Measurements from ENCODE around the gene TFB1M. TPM values are rescaled to one million over a fixed set of nuclear protein-coding genes. Genes with fewer than 3 reads are reported as not detected.

Gene TFB1M
- total and polyA plus RNA-seq, 7 experiments from 2014 or later: 15.8 to 45.4 (median 27.1) TPM

DNA sequence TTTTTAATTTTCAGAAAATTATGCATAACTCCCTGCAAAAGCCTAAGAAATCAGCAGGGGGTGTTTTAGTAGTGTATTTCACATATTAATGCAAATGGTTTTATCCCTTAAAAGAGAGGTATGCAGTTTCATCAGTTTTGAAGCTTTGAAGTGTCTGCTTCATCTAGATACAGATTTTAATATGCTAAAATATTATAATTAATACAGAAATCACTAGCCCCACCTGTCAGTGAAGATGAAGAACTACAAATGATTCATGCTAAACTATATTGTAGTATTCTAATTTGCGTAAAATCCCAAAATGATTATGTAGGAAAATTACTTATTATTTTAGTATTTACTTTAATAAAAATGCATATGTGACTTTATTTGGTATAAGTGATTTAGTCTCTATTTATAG is 2.9 kb upstream of the TFB1M start:
- Mint-ChIP-seq H3K36me3 (peaks cover 0 to 5% (median 0%) of the 10 kb centered on the region in 5 donors), H3K27me3 (peaks cover 0 to 5% (median 0%) of the 10 kb centered on the region in 5 donors), H3K27ac (no peak overlapping the region), H3K9me3 (peaks cover 0 to 2% (median 0%) of the 10 kb centered on the region in 11 donors), H3K4me3 (no peak overlapping the region), H3K4me1 (peaks cover 6 to 34% (median 27%) of the 10 kb centered on the region in 7 donors)
- Histone ChIP-seq H3K27me3 (ENCODE audit: control insufficient read depth in 2 of 2, insufficient read depth in 2 of 2, low read length in 2 of 2) (no peaks in the 10 kb centered on the region), H3K27ac (ENCODE audit: low read depth, low read length) (no peak overlapping the region), H3K4me3 (ENCODE audit: low read length) (no peak overlapping the region), H3K9me3 (ENCODE audit: control insufficient read depth in 2 of 3, low read length in 3 of 3) (no peaks in the 10 kb centered on the region), H3K4me1 (ENCODE audit: control insufficient read depth in 2 of 2, insufficient read depth in 2 of 2, low read length in 2 of 2) (peaks cover 0 to 3% of the 10 kb centered on the region in 2 donors), H3K36me3 (ENCODE audit: control insufficient read depth in 2 of 3, insufficient read depth in 3 of 3, low read length in 3 of 3) (peaks cover 0 to 10% (median 0%) of the 10 kb centered on the region in 3 experiments)
- no peak for ATAC-seq
- no peak for DNase-seq
- ChIA-PET POLR2A (interaction anchor here (1.4 kb wide), 1 partner anchor 1079 kb away, joined by 3 read pairs; no protein-coding TSS in a partner anchor), CTCF (interaction anchor here (1.0 to 2.1 kb wide), 4 partner anchors 14 to 641 kb away, joined by 3 to 11 read pairs (median 4); no protein-coding TSS in a partner anchor)
- intact Hi-C loops (cut with micrococcal nuclease): loop anchor here in 1 of 2 donors (1.0 to 10.0 kb wide), 2 partner anchors 140 to 1062 kb away; no protein-coding TSS in a partner anchor

- H3K4me1 ChIP-seq (ENCODE audit: control insufficient read depth in 2 of 2, insufficient read depth in 2 of 2, low read length in 2 of 2): peaks cover 0 to 3% of the 10 kb centered on the region in 2 donors
- H3K4me1 Mint-ChIP-seq: peaks cover 6 to 41% (median 31%) of the 10 kb centered on the region in 7 donors
- H3K4me3 Mint-ChIP-seq: peak overlapping the region in 5 of 10 donors; percentile 8 to 56 (median 22)
- no peak overlapping the region for H3K4me3 ChIP-seq (ENCODE audit: low read length)
- ATAC-seq: no peak
- intact Hi-C loops (cut with micrococcal nuclease): loop anchor here in 1 of 2 donors (10.0 kb wide), 1 partner anchor 1062 kb away; no protein-coding TSS in a partner anchor
- no peak overlapping the region for H3K27ac ChIP-seq (ENCODE audit: low read depth, low read length)
- POLR2A ChIA-PET: interaction anchor here (0.8 to 1.8 kb wide), 5 partner anchors 11 to 1080 kb away, joined by 3 to 8 read pairs (median 5); no protein-coding TSS in a partner anchor
- H3K27me3 ChIP-seq (ENCODE audit: control insufficient read depth in 2 of 2, insufficient read depth in 2 of 2, low read length in 2 of 2): no peaks in the 10 kb centered on the region
- H3K9me3 Mint-ChIP-seq: peaks cover 0 to 2% (median 0%) of the 10 kb centered on the region in 11 donors
- CTCF ChIA-PET: interaction anchor here (0.8 to 2.1 kb wide), 7 partner anchors 11 to 641 kb away, joined by 3 to 12 read pairs (median 5); no protein-coding TSS in a partner anchor
- no peak overlapping the region for H3K27ac Mint-ChIP-seq
- H3K27me3 Mint-ChIP-seq: peaks cover 0 to 5% (median 0%) of the 10 kb centered on the region in 5 donors
- H3K36me3 ChIP-seq (ENCODE audit: control insufficient read depth in 2 of 3, insufficient read depth in 3 of 3, low read length in 3 of 3): peaks cover 0 to 10% (median 0%) of the 10 kb centered on the region in 3 experiments
- no peak for DNase-seq
- H3K9me3 ChIP-seq (ENCODE audit: control insufficient read depth in 2 of 3, low read length in 3 of 3): no peaks in the 10 kb centered on the region
- peaks cover 0 to 6% (median 0%) of the 10 kb centered on the region in 5 donors for H3K36me3 Mint-ChIP-seq
These were observed 2.1 kb upstream of the TFB1M start for GRCh38 chr6:155316419-155316818.

DNA sequence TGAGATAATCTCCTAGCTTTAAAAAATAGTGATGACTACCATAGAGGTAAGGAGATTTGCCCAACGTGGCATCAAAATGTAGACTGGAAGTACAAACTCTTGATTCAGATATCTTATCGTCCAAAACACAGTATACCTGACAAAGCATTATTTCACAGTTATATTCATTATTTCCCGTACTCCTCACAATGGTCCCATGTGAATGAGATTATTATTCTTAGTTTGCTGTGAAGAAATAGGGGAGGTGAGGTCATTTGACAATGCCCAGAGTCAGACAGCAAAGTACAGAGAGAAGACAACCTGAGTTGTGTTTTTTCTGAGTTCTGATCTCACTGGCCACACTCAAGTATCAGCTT is 1.2 kb upstream of the TFB1M start:
- ATAC-seq: no peak
- intact Hi-C loops (cut with micrococcal nuclease): loop anchor here (2.0 to 10.0 kb wide), 6 partner anchors 641 to 1959 kb away; partner anchors contain the start of gene ARID1B (in 1 of the 2)
- Histone ChIP-seq H3K36me3 (ENCODE audit: control insufficient read depth in 2 of 3, insufficient read depth in 3 of 3, low read length in 3 of 3) (peaks cover 0 to 10% (median 0%) of the 10 kb centered on the region in 3 experiments), H3K4me1 (ENCODE audit: control insufficient read depth in 2 of 2, insufficient read depth in 2 of 2, low read length in 2 of 2) (peaks cover 3 to 5% of the 10 kb centered on the region in 2 donors), H3K9me3 (ENCODE audit: control insufficient read depth in 2 of 3, low read length in 3 of 3) (no peaks in the 10 kb centered on the region), H3K4me3 (ENCODE audit: low read length) (peak overlapping the region; percentile 86), H3K27ac (ENCODE audit: low read depth, low read length) (peak overlapping the region; percentile 90), H3K27me3 (ENCODE audit: control insufficient read depth in 2 of 2, insufficient read depth in 2 of 2, low read length in 2 of 2) (no peaks in the 10 kb centered on the region)
- Mint-ChIP-seq H3K27me3 (peaks cover 0 to 5% (median 0%) of the 10 kb centered on the region in 5 donors), H3K36me3 (peaks cover 0 to 7% (median 0%) of the 10 kb centered on the region in 5 donors), H3K9me3 (peaks cover 0 to 2% (median 0%) of the 10 kb centered on the region in 11 donors), H3K4me3 (peak overlapping the region; percentile 80 to 98 (median 96)), H3K4me1 (peaks cover 8 to 42% (median 36%) of the 10 kb centered on the region in 7 donors), H3K27ac (peak overlapping the region; percentile 84 to 97 (median 93))
- POLR2A ChIA-PET: interaction anchor here (0.6 to 1.8 kb wide), 12 partner anchors 9 to 1372 kb away, joined by 3 to 8 read pairs (median 3); no protein-coding TSS in a partner anchor
- CTCF ChIA-PET: interaction anchor here (0.6 to 2.1 kb wide), 4 partner anchors 12 to 1216 kb away, joined by 4 to 12 read pairs (median 8); no protein-coding TSS in a partner anchor
- no peak for DNase-seq

DNA sequence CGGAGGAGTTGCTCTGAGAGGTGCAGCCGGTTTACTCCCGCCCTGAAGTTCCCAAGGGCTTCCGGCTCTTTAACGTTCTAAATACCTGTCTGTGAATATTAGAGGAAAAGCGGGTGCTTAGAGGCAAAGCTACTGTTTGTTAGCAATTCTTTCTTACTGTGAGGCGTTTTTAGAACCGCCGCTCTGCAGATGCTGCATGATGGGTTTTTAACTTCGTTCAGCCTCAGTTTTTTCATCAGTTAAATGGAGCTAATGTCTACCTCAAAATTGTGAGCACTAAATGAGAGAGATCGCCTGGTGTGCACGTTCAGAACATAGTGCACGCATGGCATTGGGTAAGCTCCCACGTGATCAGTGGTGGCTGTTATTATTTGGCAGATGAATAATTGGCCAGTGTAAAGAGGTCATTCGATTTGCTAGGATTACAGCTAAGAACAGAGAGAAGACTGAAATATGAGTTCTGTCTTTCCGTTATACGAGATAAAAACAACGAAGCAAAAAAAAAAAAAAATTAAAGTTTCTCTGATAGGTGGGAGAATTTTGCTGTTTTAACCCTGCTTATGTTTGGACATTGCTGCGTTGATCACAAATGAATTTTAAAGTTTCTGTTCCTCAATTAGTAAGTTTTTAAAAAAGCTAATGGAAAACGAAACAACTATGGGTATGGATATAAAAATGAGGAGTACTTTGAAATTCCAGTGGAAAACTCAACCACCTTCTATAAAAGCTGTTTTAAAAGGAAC is 660 bp upstream of the TFB1M start:
- Mint-ChIP-seq H3K9me3 (peaks cover 0 to under 1% (median 0%) of the 10 kb centered on the region in 11 donors), H3K4me3 (peak overlapping the region; percentile 80 to 98 (median 96)), H3K27ac (peak overlapping the region; percentile 84 to 97 (median 93)), H3K4me1 (peaks cover 12 to 44% (median 40%) of the 10 kb centered on the region in 7 donors), H3K27me3 (peaks cover 0 to 4% (median 0%) of the 10 kb centered on the region in 5 donors), H3K36me3 (peaks cover 0 to 10% (median 0%) of the 10 kb centered on the region in 5 donors)
- H3K36me3 ChIP-seq (ENCODE audit: control insufficient read depth in 2 of 3, insufficient read depth in 3 of 3, low read length in 3 of 3): peaks cover 0 to 10% (median 0%) of the 10 kb centered on the region in 3 experiments
- no peaks in the 10 kb centered on the region for H3K9me3 ChIP-seq (ENCODE audit: control insufficient read depth in 2 of 3, low read length in 3 of 3)
- peak in 1 of 9 donors; percentile 14 for DNase-seq
- H3K4me3 ChIP-seq (ENCODE audit: low read length): peak overlapping the region; percentile 86
- intact Hi-C loops (cut with micrococcal nuclease): loop anchor here (1.0 to 10.0 kb wide), 18 partner anchors 23 to 1960 kb away; partner anchors contain the start of genes ARID1B (in 2 of the 2) and SCAF8 (in 2 of the 2)
- H3K27me3 ChIP-seq (ENCODE audit: control insufficient read depth in 2 of 2, insufficient read depth in 2 of 2, low read length in 2 of 2): no peaks in the 10 kb centered on the region
- H3K4me1 ChIP-seq (ENCODE audit: control insufficient read depth in 2 of 2, insufficient read depth in 2 of 2, low read length in 2 of 2): peaks cover 3 to 5% of the 10 kb centered on the region in 2 donors
- ChIA-PET POLR2A (interaction anchor here (0.6 to 1.9 kb wide), 13 partner anchors 10 to 1515 kb away, joined by 3 to 11 read pairs (median 3); no protein-coding TSS in a partner anchor), CTCF (interaction anchor here (0.6 to 2.0 kb wide), 3 partner anchors 13 to 1217 kb away, joined by 3 to 12 read pairs (median 4); no protein-coding TSS in a partner anchor)
- peak overlapping the region; percentile 90 for H3K27ac ChIP-seq (ENCODE audit: low read depth, low read length)
- peak; percentile 48 for ATAC-seq

DNA sequence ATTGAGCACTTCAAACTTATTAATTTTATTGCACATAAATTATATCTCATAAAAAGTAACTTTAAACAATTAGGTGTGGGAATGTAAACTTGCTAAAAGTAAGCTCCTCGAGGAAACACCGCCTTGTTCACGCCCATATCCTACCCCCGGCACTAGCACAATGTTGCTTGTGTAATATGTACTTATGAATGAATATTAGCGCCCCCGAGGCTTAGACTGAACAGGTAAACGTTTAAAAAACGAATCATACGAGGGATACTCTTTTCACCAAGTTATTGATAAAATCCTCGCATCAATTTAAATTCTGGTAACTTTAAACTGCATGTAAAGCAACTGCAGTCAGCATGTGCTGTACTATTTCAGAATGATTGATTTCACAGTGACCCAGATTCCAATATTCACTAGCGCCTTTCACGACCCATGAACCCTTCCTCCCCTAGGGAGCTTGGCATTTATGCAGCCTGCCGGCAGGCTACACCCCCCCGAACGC is 637 bp downstream of the TFB1M start:
- Mint-ChIP-seq H3K27ac (peak overlapping the region; percentile 84 to 97 (median 93)), H3K9me3 (no peaks in the 10 kb centered on the region), H3K36me3 (peaks cover 0 to 11% (median 4%) of the 10 kb centered on the region in 5 donors), H3K27me3 (no peaks in the 10 kb centered on the region), H3K4me3 (peak overlapping the region; percentile 80 to 98 (median 96)), H3K4me1 (peaks cover 11 to 51% (median 42%) of the 10 kb centered on the region in 7 donors)
- H3K4me1 ChIP-seq (ENCODE audit: control insufficient read depth in 2 of 2, insufficient read depth in 2 of 2, low read length in 2 of 2): peaks cover 3 to 5% of the 10 kb centered on the region in 2 donors
- ChIA-PET CTCF (no interaction called here), POLR2A (interaction anchor here (0.6 to 1.9 kb wide), 8 partner anchors 8 to 1463 kb away, joined by 3 to 11 read pairs (median 3); partner anchors contain the start of gene ARID1B)
- peak overlapping the region; percentile 90 for H3K27ac ChIP-seq (ENCODE audit: low read depth, low read length)
- H3K9me3 ChIP-seq (ENCODE audit: control insufficient read depth in 2 of 3, low read length in 3 of 3): no peaks in the 10 kb centered on the region
- peak; percentile 26 for ATAC-seq
- no peak for DNase-seq
- intact Hi-C loops (cut with micrococcal nuclease): loop anchor here (1.0 to 10.0 kb wide), 18 partner anchors 25 to 1961 kb away; partner anchors contain the start of genes ARID1B (in 2 of the 2) and SCAF8 (in 2 of the 2)
- no peaks in the 10 kb centered on the region for H3K27me3 ChIP-seq (ENCODE audit: control insufficient read depth in 2 of 2, insufficient read depth in 2 of 2, low read length in 2 of 2)
- peak overlapping the region; percentile 86 for H3K4me3 ChIP-seq (ENCODE audit: low read length)
- peaks cover 0 to 15% (median 0%) of the 10 kb centered on the region in 3 experiments for H3K36me3 ChIP-seq (ENCODE audit: control insufficient read depth in 2 of 3, insufficient read depth in 3 of 3, low read length in 3 of 3)
